ENCODE data around the gene ANKDD1A. TPM values are rescaled to one million over a fixed set of nuclear protein-coding genes. Genes with fewer than 3 reads are reported as not detected.

Gene ANKDD1A
- total RNA-seq, 1 donor from 2014 or later, result 3.5 TPM

DNA sequence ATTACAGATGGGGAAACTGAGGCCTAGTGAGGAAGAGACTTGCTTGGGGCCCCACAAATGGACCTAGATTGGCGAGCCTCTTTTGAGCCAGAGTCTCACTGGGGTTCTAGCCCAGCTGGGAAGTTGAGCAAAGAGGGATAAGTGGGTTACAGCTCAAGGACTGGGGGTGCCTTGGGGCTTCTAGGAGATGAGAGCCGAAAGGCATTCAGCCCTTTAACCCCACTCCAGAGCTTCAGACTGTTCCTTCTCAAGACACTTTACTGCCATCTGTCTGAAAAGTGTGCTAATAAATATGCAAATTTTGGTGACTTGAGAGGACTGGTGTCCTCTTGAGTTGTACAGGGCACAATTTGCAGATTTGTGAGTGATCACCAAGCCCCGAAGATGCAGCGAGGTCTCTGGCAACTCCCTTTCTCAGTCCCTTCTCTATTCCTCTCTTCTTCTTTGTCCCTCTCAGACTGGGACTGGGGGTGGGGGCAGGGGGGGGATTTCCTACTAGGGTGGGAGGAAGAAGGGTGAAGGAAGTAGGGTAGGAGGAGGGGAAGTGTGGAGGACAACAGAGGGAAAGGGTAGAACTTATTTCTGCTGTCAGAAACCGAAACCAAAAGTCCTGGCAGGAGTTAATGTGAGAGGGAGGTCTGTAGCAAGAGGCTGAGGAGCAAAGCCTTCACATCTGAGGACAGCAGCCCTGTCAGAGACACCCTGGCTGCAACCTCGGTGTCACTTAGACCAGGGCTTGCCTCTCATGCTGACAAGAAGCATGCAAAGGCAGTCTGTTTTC, 16.2 kb upstream of the ANKDD1A start:
- no peak for DNase-seq (ENCODE audit: low spot score)

DNA sequence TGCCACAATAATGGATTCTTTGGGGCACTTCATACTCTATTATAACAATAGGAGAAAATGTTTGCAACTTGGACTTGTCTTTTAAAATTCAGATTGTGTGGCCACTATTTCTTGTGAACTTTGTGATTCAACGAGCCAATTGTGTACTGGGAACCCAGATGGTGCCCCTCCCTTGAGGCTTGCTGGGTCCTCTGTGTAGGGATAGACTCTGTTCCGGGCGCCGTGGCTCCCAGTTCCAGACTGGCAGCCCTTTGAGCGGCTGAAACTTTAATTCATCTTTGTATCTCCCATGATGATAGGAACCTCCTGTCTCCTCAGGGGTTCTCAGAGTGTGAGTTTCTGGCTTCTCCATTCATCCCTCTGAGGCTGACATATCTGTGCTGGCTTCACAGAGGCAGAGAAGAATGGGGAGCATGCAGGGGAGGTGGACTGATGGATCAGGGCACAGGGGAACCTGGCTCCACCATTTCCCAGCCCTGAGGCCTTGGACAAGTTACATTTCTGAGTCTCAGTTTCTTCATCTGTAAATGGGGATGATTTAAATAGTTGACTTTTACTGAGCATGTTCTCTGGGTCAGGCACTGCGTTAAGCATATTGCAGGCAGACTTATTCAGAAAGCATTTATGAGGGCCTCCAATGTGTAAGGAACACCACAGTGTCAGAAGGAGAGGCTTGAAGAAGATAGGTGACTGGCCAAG, 15.2 kb upstream of the ANKDD1A start:
- DNase-seq (ENCODE audit: low spot score), result no peak

DNA sequence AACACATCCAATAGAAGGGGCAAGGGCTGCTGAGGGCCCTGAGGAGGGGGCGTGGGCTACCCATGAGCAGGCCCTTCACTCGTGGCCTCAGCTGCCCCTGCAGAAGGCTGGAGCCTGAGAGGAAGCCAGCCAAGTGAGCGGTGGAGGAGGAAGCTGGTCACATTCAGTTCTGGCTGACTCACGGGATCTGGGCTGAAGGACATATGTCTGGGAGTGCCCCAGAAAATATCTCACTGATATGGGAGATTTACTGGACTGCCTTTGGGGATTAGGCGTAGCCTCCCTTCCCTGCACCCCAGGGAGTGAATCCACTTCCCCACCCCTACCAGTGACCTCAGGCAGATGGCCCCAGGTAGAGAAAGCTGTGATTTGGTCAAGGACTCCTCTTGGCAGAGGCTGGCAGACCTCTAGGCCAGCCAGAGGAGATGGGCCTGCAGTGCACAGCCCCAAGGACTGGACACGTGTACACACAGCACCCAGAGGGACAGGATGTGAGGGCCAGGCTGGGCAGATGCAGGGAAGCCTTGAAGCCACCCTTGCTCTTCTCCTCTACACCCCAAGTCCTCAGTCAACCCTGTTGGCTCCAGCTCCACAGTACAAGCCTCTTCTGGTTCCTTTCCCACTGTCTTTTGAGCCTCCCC, 14.2 kb upstream of the ANKDD1A start:
- peak; percentile 42 for DNase-seq (ENCODE audit: low spot score)

DNA sequence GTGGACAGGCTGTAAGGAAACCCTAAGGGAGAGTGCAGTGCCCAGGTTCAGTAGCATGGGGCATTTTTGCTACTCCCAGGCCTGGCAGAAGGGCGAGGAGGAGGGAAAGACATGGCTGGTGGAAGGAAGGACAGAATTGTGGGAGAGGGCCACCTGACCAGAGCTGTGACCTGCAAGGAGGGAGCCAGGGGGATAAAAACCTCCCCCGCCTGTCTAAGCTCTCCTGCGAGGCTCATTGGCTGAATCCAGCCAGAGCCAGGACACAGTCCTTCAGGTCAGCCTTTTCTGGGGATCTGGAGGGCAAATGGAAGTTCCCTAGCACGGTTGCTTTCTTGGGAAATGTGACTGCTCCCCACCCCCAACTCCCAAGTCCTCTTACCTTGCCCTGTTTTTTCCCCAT, 13.3 kb upstream of the ANKDD1A start:
- no peak for DNase-seq (ENCODE audit: low spot score)

DNA sequence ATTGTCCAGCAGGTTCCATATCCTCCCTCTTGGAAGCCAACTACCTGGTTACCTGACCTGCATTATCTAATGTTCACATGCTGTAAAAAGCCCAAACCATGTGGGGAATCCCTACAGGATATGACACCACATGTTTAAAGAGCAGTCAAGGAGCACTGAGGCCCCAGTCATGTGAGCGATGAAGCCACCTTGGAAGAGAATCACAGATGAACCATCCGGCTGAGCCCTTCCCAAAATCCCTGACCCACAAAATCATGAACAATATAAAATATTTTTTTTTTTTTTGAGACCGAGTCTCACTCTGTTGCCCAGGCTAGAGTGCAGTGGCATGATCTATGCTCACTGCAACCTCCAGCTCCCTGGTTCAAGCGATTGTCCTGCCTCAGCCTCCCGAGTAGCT, 10.6 kb upstream of the ANKDD1A start:
- no peak for DNase-seq (ENCODE audit: low spot score)

DNA sequence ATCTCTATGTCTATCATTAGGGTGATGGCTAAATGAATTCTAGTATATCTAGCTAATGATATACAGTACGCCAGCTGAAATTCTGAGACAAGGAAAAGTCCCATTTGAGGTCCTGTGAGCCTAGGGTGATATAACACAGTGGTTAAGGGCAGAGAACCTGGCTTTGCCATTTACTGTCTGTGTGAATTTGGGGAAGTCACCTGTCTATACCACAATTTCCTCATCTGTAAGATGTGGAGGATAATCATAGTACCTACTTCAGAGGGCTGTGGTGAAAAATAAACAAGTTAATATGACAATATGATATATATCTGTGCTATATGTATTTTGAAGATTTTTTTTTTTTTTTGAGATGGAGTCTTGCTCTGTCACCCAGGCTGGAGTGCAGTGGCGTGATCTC, 9.8 kb upstream of the ANKDD1A start:
- no peak for DNase-seq (ENCODE audit: low spot score)

- no peak for DNase-seq (ENCODE audit: low spot score)
These were observed 8.8 kb upstream of the ANKDD1A start for GRCh38 chr15:64902863-64903262.

- DNase-seq (ENCODE audit: low spot score), result no peak
These were observed 8.3 kb upstream of the ANKDD1A start for GRCh38 chr15:64903326-64903950.

- no peak for DNase-seq (ENCODE audit: low spot score)
These were observed 7.5 kb upstream of the ANKDD1A start for GRCh38 chr15:64904189-64904588.

- peak; percentile 75 for DNase-seq (ENCODE audit: low spot score)
These were observed 6.4 kb upstream of the ANKDD1A start for GRCh38 chr15:64905119-64905831.

DNA sequence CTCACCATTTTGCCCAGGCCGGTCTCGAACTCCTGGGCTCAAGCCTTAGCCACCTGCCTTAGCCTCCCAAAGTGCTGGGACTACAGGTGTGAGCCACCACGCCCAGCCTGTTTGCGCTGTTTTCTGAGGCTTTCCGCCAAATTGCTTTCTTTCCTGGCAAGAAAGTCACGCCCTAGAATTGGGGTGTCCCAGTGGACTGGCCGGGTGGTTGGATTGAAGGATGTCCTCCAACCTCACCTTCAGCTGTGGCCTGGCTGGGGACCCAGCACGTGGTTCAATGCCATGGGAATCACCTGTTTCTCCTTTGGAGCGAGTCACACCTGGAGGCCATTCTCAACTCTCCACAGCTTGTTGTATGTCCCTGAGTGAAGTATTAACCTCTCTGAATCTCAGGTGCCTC, 5.8 kb upstream of the ANKDD1A start:
- no peak for DNase-seq (ENCODE audit: low spot score)

GRCh38 chr15:64906402-64906801, 5.3 kb upstream of the ANKDD1A start:
- DNase-seq (ENCODE audit: low spot score), result no peak

- DNase-seq (ENCODE audit: low spot score), result no peak
These were observed 3.7 kb upstream of the ANKDD1A start for GRCh38 chr15:64907991-64908390.

DNA sequence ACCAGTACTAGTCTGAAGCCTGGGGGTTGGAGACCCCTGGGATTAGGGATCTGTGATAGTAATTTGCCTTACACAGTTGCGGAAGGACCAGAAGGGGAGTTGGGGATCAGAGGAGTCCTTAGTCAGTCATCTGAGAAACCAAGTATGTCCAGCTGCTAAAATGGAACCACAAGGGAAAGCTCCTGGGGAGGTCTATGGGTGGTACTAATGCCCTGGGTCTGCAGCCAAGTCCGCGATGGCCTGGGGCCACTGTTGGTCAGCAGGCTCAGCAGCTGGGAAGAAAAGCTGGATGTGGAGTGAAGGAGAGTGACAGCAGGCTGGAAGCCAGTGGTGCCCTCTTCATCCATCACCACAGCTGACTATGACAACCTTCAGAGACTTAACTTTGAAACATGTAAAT, 2.2 kb upstream of the ANKDD1A start:
- no peak for DNase-seq (ENCODE audit: low spot score)

DNA sequence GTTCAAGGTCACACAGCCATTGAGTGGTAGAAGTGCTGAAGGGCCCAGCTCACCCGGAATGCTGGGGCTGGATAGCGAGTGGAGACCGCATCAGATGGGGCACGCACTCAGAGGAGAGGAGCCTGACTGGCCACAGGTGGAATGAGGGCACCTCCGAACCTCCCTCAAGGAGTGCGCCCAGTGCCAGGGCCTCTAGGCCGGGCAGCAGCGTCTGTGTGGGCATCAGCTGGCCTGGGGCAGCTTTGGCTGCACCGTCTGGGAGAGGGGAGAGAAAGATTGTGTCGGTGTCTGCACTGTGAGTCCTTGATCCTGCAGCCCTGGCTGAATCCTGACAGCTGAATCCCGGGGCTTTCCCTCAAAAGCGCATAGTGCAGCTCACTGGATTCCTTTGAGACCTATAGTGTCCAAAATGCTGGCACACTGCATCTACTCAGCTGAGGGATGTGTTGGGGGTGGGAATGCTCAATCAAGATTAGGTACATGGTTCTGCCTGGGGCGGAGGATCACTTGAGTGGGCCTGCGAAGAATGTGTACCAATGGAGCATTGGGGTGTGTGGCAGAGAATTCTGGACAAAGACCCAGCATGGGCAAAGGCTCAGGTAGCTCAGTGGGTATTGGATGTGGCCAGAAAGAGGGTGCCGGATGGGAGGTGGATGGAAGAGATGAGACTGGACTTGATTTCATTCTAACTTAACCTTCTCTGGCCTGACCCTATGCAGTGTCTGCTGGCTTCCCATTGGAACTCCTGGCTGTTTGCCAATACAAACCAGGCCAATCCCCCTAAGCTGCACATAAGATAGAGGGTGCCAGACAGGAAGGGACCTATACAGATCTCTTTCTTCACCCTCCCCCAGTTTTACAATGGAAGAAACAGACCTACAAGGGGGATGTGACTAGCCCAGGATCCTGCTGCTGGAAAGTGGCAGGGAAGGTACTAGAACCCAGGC, 950 bp downstream of the ANKDD1A start:
- DNase-seq (ENCODE audit: low spot score), result no peak

DNA sequence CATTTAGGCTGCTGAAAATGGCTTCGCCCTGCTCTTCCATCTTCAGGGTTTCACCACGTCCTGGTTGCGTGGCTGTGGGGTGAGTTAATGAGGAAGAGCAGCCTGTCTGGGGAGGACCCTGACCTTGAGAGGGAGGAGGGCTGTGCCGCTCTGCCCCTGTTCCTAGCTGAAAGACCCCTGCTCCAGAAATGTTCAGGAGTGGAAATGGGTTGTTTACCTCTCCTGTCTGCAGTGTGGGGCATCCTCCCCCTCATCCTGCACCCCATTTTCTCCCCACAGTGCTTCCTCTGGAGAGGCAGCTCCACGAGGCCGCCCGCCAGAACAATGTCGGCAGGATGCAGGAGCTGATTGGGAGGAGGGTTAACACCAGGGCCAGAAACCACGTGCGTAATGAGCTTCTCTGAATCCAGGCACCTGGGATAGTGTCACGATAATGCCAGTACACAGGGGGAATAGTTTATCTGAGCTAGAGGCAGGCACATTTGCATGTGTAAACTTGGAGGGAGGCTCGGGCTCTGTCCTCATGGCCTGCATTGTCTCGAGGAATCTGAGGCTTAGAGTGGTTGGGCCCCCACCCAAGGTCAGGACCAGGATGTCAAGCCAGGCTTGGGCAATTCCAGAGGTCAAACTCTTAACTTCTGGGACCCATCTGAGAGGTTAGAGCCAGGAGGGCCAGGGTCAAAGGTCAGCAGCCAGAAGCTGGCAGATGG, 4.0 kb downstream of the ANKDD1A start:
- DNase-seq (ENCODE audit: low spot score), result no peak

- no peak for DNase-seq (ENCODE audit: low spot score)
These were observed 4.7 kb downstream of the ANKDD1A start for GRCh38 chr15:64916365-64916764.

- DNase-seq (ENCODE audit: low spot score), result no peak
These were observed 5.5 kb downstream of the ANKDD1A start for GRCh38 chr15:64917211-64917610.

DNA sequence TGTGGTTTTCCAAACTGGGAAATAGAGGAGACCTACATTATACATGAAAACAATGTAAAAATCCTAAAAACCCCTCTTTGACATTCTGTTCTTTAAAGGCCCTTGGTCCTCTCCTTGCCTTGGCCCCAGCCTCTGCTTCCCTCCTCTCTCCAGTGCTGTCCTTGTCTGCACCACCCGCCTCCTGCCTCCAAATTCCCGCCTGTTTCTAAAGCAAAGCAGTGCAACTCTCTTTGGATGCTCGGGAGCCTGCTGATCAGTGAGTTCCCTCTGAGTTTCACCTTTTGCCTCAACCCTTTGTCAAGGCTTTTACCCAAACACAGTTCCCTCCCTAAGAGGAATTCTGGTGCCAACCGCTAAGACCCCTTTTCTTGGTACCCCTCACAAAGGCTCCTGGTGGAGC, 8.0 kb downstream of the ANKDD1A start:
- no peak for DNase-seq (ENCODE audit: low spot score)

- DNase-seq (ENCODE audit: low spot score), result no peak
These were observed 10.0 kb downstream of the ANKDD1A start for GRCh38 chr15:64921711-64922110.

Data from mucosa of gallbladder (tissue), 1 donor.